ENCODE results near the gene TMEM126A.

TMEM126A gene

GRCh38 chr11:85699957-85700741 lies 52.4 kb downstream of the TMEM126A start:
- no peak for ATAC-seq
- Mint-ChIP-seq H3K27ac (peak overlapping the region; percentile 55), H3K4me3 (no peak overlapping the region), H3K4me1 (peaks cover 19% of the 10 kb centered on the region), H3K9me3 (no peaks in the 10 kb centered on the region), H3K36me3 (peaks cover 4% of the 10 kb centered on the region), H3K27me3 (peaks cover 16% of the 10 kb centered on the region)

- Mint-ChIP-seq H3K4me3 (no peak overlapping the region), H3K27me3 (peaks cover 16% of the 10 kb centered on the region), H3K9me3 (no peaks in the 10 kb centered on the region), H3K4me1 (peaks cover 4% of the 10 kb centered on the region), H3K36me3 (peaks cover 4% of the 10 kb centered on the region), H3K27ac (no peak overlapping the region)
- ATAC-seq, result no peak
Measured at GRCh38 chr11:85704967-85705366, 57.2 kb downstream of the TMEM126A start.

GRCh38 chr11:85705800-85706199 lies 58.0 kb downstream of the TMEM126A start:
- no peak for ATAC-seq
- H3K4me3 Mint-ChIP-seq, result no peak overlapping the region
- no peak overlapping the region for H3K27ac Mint-ChIP-seq
- no peaks in the 10 kb centered on the region for H3K9me3 Mint-ChIP-seq
- peaks cover 4% of the 10 kb centered on the region for H3K36me3 Mint-ChIP-seq
- peaks cover 16% of the 10 kb centered on the region for H3K27me3 Mint-ChIP-seq
- no peaks in the 10 kb centered on the region for H3K4me1 Mint-ChIP-seq
